HFF-Myc (cell line): ENCODE measurements around the gene IFI27L2.

Experiments used
- DNase-seq: peaks from one replicate; pipeline ENCODE4 v3.0.0-alpha.2; 2011; ENCODE audit warnings: low read depth; ENCODE audit errors: extremely low read depth
- H3K4me3 ChIP-seq: replicated peaks from 2 replicates; pipeline ENCODE4 v1.5.1; 2011; ENCODE audit warnings: low read depth, mild to moderate bottlenecking, control low read depth, low read length
- TF ChIP-seq, protein P1 (sequence below): IDR thresholded peaks from 2 replicates; pipeline ENCODE4 v1.5.1; 2012; ENCODE audit warnings: mild to moderate bottlenecking, low read depth, low read length, control low read depth; ENCODE audit errors: missing control alignments

The IFI27L2 gene

DNA sequence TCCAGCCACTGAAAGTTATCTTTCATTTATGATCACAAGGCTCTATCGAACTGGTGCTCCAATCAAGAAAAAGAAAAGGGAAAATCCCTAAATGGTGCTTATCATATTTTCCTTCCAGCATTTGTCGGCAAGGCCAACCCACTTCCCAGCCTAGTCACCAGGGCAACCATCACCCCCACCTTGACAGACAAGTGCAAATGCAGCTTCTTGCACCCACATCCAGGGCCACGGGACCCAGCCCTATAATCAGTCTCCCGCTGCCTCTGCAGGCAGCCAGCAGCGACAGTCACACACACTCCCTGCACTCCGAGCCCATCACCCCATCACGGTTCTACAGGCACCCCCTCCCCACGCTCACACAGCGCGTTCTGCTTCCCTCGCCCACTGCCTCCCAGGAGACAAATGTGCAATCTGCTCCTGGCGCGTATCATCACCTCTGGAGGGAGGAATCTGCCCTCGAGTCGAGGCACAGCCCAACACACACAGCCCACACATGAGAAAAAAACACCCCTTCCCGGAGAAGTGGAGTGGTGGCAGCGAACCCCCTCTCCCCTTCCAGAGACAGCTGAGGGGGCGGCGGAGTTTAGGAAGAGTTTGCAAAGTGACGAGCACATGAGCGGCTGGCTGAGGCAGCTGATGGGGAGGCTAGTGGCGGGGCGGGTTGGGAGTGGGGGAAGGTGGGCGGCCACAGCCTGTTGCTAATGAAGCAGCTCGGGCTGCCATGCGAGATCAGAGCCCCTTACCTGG, 35.5 kb upstream of the IFI27L2 start:
- no peak overlapping the region for H3K4me3 ChIP-seq
- no peak for DNase-seq
- TF ChIP-seq, protein P1, sequence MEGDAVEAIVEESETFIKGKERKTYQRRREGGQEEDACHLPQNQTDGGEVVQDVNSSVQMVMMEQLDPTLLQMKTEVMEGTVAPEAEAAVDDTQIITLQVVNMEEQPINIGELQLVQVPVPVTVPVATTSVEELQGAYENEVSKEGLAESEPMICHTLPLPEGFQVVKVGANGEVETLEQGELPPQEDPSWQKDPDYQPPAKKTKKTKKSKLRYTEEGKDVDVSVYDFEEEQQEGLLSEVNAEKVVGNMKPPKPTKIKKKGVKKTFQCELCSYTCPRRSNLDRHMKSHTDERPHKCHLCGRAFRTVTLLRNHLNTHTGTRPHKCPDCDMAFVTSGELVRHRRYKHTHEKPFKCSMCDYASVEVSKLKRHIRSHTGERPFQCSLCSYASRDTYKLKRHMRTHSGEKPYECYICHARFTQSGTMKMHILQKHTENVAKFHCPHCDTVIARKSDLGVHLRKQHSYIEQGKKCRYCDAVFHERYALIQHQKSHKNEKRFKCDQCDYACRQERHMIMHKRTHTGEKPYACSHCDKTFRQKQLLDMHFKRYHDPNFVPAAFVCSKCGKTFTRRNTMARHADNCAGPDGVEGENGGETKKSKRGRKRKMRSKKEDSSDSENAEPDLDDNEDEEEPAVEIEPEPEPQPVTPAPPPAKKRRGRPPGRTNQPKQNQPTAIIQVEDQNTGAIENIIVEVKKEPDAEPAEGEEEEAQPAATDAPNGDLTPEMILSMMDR: no peak

DNA sequence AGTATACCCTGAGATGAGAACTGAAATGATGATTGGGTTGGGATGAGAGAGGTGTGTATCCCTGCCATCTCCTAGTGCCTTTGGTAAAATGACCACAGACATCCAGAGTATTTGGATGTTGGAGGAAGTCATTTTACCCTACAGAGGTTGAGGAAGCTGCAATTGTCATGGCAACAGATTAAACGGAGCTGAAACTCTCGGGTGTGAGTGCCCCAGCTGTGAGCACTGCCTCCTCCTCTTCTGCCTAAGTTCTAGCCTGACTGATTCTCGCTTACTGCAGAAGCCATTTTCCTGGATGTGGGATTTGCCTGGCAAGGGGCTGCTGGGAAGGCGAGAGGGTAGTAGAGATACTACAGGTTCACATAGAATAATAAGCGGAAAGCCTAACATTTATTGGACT, 34.4 kb upstream of the IFI27L2 start:
- TF ChIP-seq, protein P1: no peak
- DNase-seq: no peak
- no peak overlapping the region for H3K4me3 ChIP-seq

DNA sequence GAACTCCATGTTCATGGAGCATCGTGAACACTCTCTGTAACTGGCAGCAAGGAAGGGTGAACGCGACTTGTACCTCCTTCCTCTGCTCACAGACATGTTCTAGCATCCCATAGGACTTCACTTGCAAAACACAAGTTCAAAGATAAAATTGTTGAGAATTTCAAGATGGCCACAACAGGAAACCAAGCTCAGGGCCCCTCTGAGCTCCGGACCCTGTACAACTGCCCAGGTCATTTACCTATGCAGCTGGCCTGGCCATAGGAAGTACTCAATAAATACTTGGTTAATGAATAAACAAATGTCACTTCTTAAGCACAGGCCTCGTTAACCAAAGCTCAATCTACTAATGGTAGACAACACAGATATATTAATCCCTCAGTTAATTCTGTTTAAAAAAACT, 33.1 kb upstream of the IFI27L2 start:
- no peak for DNase-seq
- TF ChIP-seq, protein P1: no peak
- H3K4me3 ChIP-seq: no peak overlapping the region

DNA sequence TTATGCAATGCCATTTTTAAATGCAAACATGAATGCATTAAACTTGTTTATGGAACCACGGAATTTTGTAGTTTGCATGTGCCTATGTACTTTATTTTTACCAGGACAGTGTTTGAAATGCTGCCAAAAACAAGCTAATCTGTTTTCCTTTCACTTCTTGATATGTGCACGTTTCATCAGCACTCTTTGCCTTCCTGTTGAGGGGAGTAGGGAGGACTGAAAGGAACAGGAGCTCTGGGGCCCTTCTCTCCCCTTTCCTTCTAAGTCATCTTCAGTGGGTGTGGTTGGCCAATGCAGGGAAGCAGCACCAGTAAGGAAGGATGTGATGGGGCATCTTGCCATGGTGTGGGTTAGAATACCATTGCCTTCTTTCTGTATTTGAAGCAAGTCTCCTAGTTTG, 32.6 kb upstream of the IFI27L2 start:
- H3K4me3 ChIP-seq: no peak overlapping the region
- TF ChIP-seq, protein P1: no peak
- DNase-seq: no peak

DNA sequence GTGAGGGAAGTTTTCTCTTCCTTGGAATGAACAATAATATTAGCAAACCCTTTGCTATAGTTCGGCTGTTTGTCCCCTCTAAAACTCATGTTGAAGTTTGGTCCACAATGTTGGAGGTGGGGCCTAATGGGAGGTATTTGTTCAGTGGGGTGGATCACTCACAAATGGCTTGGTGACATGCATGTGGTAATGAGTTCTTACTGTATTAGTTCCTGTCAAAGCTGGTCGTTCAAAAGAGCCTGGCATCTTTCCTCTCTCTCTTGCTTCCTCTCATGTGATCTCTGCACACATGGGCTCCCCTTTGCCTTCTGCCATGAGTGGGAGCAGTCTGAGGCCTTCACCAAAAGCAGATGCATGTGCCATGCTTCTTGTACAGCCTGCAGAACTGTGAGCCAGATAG, 31.7 kb upstream of the IFI27L2 start:
- DNase-seq: no peak
- H3K4me3 ChIP-seq: no peak overlapping the region
- TF ChIP-seq, protein P1: no peak

DNA sequence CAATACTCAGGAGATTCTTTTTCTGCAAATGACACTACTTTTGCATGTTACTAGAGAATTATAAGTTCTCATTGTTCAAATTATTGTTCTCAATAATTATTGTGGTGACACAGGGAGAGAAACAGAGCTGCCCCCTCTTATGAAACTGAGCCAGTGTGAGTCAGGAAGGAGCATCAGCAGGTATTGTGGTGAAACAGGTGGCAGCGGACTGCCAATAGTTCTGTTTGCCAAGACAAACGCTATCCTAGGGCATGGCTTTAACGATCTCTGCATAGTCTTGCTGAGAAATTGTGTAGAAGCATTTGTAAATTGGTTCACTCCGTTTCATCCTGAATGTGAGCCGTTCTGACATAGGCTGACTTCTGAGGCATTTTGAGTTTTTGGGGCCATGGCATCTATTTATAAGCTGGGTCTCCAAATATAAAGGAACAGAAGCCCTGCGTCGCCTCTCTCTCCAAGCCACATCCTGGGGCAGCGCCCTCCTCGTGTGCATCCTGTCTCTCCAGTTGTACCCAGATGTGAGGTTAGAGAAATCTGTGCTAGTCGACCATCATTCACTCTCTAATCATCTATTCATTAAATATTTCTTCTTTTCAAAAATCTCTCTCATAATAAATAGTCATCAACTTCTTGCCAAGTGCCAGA, 29.0 kb upstream of the IFI27L2 start:
- DNase-seq: no peak
- no peak overlapping the region for H3K4me3 ChIP-seq
- TF ChIP-seq, protein P1: no peak
